Upper lobe of right lung (tissue), 1 donor: ENCODE results near the gene DMRTA2. TPM values are rescaled to one million over a fixed set of nuclear protein-coding genes. Genes with fewer than 3 reads are reported as not detected.

ENCODE experiments used
- ATAC-seq: fragments of 200-7000 bp; cut with Tn5 transposase; one replicate; pipeline ENCODE4 v1.9.1; 2020; ENCODE audit warnings: mild to moderate bottlenecking, moderate library complexity
- DNase-seq: peaks from one replicate; pipeline ENCODE4 v3.0.0-alpha.2; 2020
- H3K27ac ChIP-seq: fragments of 200-600 bp; one replicate; pipeline ENCODE4 v1.8.0; 2022
- H3K27me3 ChIP-seq: fragments of 200-600 bp; one replicate; pipeline ENCODE4 v1.8.0; 2022; ENCODE audit warnings: mild to moderate bottlenecking
- H3K36me3 ChIP-seq: fragments of 200-600 bp; one replicate; pipeline ENCODE4 v1.8.0; 2022
- H3K4me1 ChIP-seq: fragments of 200-600 bp; one replicate; pipeline ENCODE4 v1.8.0; 2022
- H3K4me3 ChIP-seq: fragments of 200-600 bp; one replicate; pipeline ENCODE4 v1.8.0; 2022; ENCODE audit warnings: mild to moderate bottlenecking
- H3K9me3 ChIP-seq: fragments of 200-600 bp; one replicate; pipeline ENCODE4 v1.8.0; 2022
- intact Hi-C: fragments of 100-400 bp; cut with DNase I; formaldehyde crosslinking; loops from one replicate; pipeline ENCODE4 v1.11.0; 2022
- total RNA-seq: library from RNA; stranded (reverse); fragmentation: NEBNext Ultra II Directional; extraction: Animal tissue kit (Norgen Biotek cat#: 25700); gene quantifications from one replicate; pipeline ENCODE4 v1.2.1, GENCODE V29; 2021
- TF ChIP-seq, protein P1 (sequence below): fragments of 200-600 bp; IDR thresholded peaks from one replicate; pipeline ENCODE4 v1.8.0; 2022; ENCODE audit warnings: antibody characterized with exemption
- donor health status: DM: no; HTN: yes; CAD: no; lungs with severe emphysema.

DMRTA2 gene
- total RNA-seq, 1 donor from 2014 or later = not detected

DNA sequence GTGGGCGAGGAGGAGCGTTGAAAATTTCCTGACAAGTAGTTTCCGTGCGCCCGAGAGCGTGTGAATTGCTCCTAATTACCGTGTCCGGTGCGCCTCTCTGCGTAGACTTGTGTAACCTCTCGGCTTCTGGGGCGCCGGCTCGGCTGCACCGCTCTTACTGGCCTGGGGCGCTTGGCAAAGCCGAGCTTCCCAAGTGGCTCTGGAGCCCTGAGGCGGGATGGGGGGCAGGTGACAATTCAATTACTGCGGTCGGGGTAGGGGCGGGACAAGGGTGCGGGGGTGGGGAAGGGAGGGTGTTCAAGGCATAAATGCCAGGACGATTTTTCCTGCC, 392 bp upstream of the DMRTA2 start:
- no peak overlapping the region for H3K27ac ChIP-seq
- H3K4me3 ChIP-seq = peak overlapping the region; percentile 39
- H3K36me3 ChIP-seq = no peaks in the 10 kb centered on the region
- peaks cover 98% of the 10 kb centered on the region for H3K27me3 ChIP-seq
- H3K9me3 ChIP-seq = no peaks in the 10 kb centered on the region
- ATAC-seq = no peak
- H3K4me1 ChIP-seq = peaks cover 43% of the 10 kb centered on the region
- DNase-seq = no peak
- intact Hi-C loops = no loop called here
- TF ChIP-seq, protein P1, sequence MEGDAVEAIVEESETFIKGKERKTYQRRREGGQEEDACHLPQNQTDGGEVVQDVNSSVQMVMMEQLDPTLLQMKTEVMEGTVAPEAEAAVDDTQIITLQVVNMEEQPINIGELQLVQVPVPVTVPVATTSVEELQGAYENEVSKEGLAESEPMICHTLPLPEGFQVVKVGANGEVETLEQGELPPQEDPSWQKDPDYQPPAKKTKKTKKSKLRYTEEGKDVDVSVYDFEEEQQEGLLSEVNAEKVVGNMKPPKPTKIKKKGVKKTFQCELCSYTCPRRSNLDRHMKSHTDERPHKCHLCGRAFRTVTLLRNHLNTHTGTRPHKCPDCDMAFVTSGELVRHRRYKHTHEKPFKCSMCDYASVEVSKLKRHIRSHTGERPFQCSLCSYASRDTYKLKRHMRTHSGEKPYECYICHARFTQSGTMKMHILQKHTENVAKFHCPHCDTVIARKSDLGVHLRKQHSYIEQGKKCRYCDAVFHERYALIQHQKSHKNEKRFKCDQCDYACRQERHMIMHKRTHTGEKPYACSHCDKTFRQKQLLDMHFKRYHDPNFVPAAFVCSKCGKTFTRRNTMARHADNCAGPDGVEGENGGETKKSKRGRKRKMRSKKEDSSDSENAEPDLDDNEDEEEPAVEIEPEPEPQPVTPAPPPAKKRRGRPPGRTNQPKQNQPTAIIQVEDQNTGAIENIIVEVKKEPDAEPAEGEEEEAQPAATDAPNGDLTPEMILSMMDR = no peak

DNA sequence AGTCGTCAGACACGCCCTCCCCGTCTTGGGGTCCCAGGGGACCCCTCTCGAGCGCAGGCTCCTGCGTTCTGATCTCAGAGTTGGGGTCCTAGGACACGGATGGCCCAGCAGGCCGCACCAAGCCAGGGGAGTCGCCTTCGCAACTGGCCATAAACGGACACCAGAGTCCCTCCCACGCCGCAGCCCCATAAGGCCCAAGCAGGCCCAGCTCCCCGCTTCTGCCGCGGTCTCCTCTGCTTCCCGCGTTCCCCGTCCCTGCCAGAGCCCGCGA, 633 bp downstream of the DMRTA2 start:
- ATAC-seq = no peak
- H3K27me3 ChIP-seq = peaks cover 98% of the 10 kb centered on the region

DNA sequence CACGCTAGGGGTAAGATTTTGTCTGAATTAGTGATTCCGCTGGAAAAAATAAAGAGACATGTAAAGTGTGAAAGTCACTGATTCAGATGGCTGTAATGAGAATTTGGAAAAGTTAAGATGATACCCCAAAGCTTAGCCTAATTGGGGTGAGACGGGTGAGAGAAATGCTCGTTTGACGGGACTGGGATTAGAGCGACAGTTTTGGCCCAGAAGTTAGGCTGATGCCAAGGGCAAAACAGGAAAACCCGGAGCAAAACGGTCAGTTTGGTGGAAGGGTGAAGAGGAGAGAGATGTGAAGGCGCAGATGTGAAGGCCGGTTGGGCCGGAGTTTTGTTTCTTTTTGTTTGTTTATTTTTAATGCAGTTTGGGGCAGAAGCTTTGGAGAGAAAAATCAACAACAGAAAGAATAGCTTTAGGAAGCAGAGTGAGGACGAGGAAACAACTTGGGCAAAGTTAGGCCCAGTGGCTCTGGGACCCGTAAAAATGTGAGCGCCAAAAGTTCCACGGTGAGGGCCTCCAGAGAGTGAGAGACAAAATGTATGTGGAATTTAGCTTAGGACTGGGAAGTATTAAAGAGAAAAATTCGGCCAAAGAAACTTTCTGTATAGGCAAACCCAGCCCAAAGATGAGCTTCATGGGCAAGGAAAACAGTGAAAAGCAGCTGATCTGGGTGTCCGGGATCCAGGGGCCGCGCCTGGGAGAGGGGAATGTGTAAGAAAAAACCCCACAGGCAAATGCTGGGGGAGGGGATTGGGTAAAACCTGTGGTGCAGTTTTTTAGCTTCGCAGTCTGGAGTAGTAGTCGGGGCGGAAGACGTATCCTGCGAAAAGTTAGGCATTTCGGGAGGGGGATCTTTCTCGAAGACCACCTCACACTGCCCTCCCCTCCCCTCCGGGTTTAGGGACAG, 1.2 kb downstream of the DMRTA2 start:
- Histone ChIP-seq H3K4me3 (no peak overlapping the region), H3K36me3 (no peaks in the 10 kb centered on the region), H3K27ac (no peak overlapping the region), H3K9me3 (no peaks in the 10 kb centered on the region), H3K4me1 (peaks cover 34% of the 10 kb centered on the region), H3K27me3 (peaks cover 98% of the 10 kb centered on the region)
- intact Hi-C loops = no loop called here
- TF ChIP-seq, protein P1 = no peak
- DNase-seq (no peak), ATAC-seq (no peak)

More for the DNA sequence above, 633 bp downstream of the DMRTA2 start:
- intact Hi-C loops = no loop called here
- H3K27ac ChIP-seq = no peak overlapping the region
- no peaks in the 10 kb centered on the region for H3K9me3 ChIP-seq
- H3K4me1 ChIP-seq = peaks cover 39% of the 10 kb centered on the region
- no peaks in the 10 kb centered on the region for H3K36me3 ChIP-seq
- no peak for DNase-seq
- TF ChIP-seq, protein P1 = no peak
- H3K4me3 ChIP-seq = no peak overlapping the region

DNA sequence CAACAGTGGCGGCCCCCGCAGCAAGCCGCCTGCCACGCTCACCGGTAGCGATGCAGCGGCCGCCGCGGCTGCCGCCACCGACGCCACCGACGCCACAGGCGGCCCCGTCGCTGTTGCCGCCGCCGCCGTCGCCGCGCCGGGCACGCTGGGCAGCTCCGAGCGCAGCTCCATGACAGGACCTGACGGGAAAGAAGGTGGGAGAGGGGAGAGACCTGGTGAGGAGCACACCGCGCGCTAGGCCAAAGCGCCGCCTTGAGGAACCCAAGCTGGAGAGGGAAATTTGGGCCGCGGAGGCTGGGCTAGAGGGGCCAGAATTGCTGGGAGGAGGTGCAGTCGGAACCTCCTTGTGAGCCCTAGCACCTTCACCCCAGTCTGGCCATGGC, 1.9 kb downstream of the DMRTA2 start:
- DNase-seq = no peak
- no peak for ATAC-seq
- intact Hi-C loops = no loop called here
- Histone ChIP-seq H3K4me1 (peaks cover 37% of the 10 kb centered on the region), H3K27ac (no peak overlapping the region), H3K4me3 (no peak overlapping the region), H3K36me3 (no peaks in the 10 kb centered on the region), H3K27me3 (peaks cover 98% of the 10 kb centered on the region), H3K9me3 (no peaks in the 10 kb centered on the region)
- TF ChIP-seq, protein P1 = no peak

DNA sequence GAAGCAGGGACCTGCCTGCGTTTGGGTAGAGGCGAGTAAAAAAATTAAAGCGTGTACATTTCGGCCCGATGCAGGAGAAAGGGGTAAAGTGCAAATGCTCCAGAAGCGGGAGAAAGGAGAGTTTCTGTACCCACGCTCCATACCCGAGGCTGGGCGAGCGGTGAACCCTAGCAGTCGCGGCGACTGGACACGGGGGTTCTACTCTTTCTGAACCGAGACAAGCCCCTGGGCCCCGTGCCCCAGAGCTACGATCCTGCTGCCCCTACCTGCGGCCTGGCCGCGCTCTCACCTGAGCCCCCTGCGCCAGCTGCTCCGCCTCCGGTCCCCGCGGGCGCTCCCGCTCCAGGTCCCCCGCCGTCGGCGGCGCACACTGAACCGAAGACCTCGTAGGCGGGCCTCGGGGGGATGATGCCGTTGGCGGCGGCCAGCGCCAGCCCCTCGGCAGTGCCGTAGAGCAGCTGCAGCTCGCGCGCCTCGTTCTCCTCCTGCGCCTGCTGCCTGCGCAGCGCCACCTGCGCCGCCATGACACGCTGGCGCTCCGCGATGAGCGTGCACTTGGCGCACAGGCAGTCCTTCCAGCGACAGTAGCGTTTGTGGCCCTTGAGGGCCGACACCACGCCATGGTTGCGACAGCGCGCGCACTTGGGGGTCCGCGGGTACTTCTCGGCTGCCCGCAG, 2.4 kb downstream of the DMRTA2 start:
- Histone ChIP-seq H3K27ac (no peak overlapping the region), H3K4me1 (peaks cover 41% of the 10 kb centered on the region), H3K36me3 (no peaks in the 10 kb centered on the region), H3K9me3 (no peaks in the 10 kb centered on the region), H3K27me3 (peaks cover 98% of the 10 kb centered on the region), H3K4me3 (no peak overlapping the region)
- DNase-seq (no peak), ATAC-seq (no peak)
- intact Hi-C loops = no loop called here
- TF ChIP-seq, protein P1 = no peak
